Lower leg skin (tissue), 3 donors: ENCODE results near the gene ZSCAN10.

Source experiments
- POLR2A ChIP-seq, 2 donors: fragments of 450-650 bp; IDR thresholded peaks; one replicate each; pipeline ENCODE4 v1.6.1; 2016 to 2017; ENCODE audit warnings: antibody characterized with exemption in 2 of 2, mild to moderate bottlenecking in 1 of 2, moderate library complexity in 1 of 2
- TF ChIP-seq, protein P1 (sequence below), 3 donors: fragments of 450-650 bp; IDR thresholded peaks; one replicate each; pipeline ENCODE4 v1.5.1; 2016; ENCODE audit warnings: antibody characterized with exemption in 3 of 3, mild to moderate bottlenecking in 3 of 3, moderate library complexity in 2 of 3

DNA sequence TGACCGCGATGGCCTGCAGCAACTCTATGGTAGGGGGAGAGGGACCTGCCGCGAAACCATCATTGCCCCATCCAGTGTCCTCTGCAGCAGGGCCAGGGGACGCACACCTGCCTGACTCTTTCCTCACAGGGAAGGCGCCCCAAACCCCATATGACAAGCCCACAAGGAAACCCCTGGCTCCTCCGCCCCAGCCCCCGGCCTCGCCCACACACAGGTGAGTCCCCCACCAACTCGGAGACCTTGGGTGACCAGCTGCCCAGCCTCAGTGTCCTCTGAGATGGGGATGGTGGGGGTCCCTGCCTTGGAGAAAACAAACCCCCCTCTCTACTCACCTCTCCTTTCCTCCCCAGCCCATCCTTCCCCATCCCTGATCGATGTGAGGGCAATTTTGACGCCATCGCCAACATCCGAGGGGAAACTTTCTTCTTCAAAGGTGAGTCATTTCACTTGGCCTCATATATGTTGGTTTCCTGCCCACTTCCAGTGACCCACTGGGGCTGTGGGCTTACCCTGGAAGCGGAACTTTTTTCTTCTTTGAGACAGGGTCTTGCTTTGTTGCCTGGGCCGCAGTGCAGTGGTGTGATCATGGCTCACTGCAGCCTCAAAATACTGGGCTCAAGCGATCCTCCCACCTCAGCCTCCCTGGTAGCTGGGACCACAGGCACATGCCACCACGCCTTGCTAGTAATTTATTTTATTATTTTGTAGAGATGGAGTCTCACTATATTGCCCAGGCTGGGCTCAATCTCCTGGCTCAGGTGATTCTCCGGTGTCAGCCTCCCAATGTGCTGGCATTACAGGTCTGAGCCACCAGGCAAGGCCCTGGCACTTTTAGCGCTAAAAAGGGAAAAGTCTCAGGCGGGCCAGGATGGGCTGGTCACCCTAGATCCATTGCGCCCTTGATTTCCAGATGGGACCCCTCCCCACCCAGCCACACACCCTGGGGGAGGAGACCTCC lies 41.6 kb downstream of the ZSCAN10 start:
- TF ChIP-seq, protein P1, sequence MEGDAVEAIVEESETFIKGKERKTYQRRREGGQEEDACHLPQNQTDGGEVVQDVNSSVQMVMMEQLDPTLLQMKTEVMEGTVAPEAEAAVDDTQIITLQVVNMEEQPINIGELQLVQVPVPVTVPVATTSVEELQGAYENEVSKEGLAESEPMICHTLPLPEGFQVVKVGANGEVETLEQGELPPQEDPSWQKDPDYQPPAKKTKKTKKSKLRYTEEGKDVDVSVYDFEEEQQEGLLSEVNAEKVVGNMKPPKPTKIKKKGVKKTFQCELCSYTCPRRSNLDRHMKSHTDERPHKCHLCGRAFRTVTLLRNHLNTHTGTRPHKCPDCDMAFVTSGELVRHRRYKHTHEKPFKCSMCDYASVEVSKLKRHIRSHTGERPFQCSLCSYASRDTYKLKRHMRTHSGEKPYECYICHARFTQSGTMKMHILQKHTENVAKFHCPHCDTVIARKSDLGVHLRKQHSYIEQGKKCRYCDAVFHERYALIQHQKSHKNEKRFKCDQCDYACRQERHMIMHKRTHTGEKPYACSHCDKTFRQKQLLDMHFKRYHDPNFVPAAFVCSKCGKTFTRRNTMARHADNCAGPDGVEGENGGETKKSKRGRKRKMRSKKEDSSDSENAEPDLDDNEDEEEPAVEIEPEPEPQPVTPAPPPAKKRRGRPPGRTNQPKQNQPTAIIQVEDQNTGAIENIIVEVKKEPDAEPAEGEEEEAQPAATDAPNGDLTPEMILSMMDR (IDR thresholded peaks at IDR 0.05), result no peak
- no peak for TF ChIP-seq POLR2A (IDR thresholded peaks at IDR 0.05)
